Endothelial cell of umbilical vein (primary cell): ENCODE data around the gene DENND1A. TPM values are rescaled to one million over a fixed set of nuclear protein-coding genes. Genes with fewer than 3 reads are reported as not detected.

Source experiments
- BruUV-seq: library from RNA; stranded (reverse); fragments of 400-500 nt; replicated peaks from 2 replicates; lab custom pipeline; 2021; lab: Mats Ljungman, UMichigan
- CTCF ChIA-PET: fragments of 300-600, 350-600 bp; sonication (Branson Sonifier 250); formaldehyde crosslinking; loops from one replicate; lab custom pipeline; 2021; ENCODE audit warnings: antibody characterized with exemption, inconsistent platforms; lab: Charles Lee
- POLR2A ChIA-PET: fragments of 300-600, 350-600 bp; sonication (Branson Sonifier 250); formaldehyde crosslinking; loops from one replicate; lab custom pipeline; 2021; ENCODE audit warnings: antibody characterized with exemption, inconsistent platforms; lab: Charles Lee
- DNase-seq: peaks from one replicate; pipeline ENCODE4 v3.0.0-alpha.2; 2011; ENCODE audit warnings: low read depth, low spot score
- FAIRE-seq: peaks from 2 replicates; lab custom pipeline; 2011; peaks lifted over from hg19 to GRCh38; lab: Jason Lieb, UNC
- H2AFZ ChIP-seq: 2 replicates; pipeline ENCODE4 v1.6.0; 2012; ENCODE audit warnings: low read depth, low read length, control low read depth, inconsistent platforms
- H3K27ac ChIP-seq: 2 replicates; pipeline ENCODE4 v1.5.1; 2011; ENCODE audit warnings: low read depth, mild to moderate bottlenecking, control low read depth, low read length, moderate library complexity; ENCODE audit not compliant: insufficient read depth
- H3K27me3 ChIP-seq, 2 experiments: 2 replicates each; pipeline versions ENCODE4 v1.6.0 to v1.6.1; 2011; ENCODE audit warnings: low read length in 2 of 2, mixed read lengths in 1 of 2; ENCODE audit not compliant: control insufficient read depth in 2 of 2, insufficient read depth in 2 of 2
- H3K36me3 ChIP-seq, 2 experiments: 2 replicates in 1 of 2; 3 replicates in 1 of 2; pipeline ENCODE4 v1.5.1; 2011; ENCODE audit warnings: low read length in 2 of 2, mild to moderate bottlenecking in 1 of 2, moderate library complexity in 1 of 2; ENCODE audit not compliant: control insufficient read depth in 2 of 2, insufficient read depth in 2 of 2; ENCODE audit errors: extremely low read depth in 1 of 2
- H3K4me1 ChIP-seq: 3 replicates; pipeline ENCODE4 v1.5.1; 2011; ENCODE audit warnings: mild to moderate bottlenecking, low read length; ENCODE audit not compliant: control insufficient read depth, insufficient read depth; ENCODE audit errors: extremely low read depth
- H3K4me2 ChIP-seq: 2 replicates; pipeline ENCODE4 v1.6.1; 2011; ENCODE audit warnings: low read length, control low read depth, mixed read lengths; ENCODE audit not compliant: insufficient read depth
- H3K4me3 ChIP-seq, 3 experiments: fragments of 200-600 bp in 1 of 3; sonication (generic), shearing (Covaris generic) in 1 of 3; replicated peaks in 1 of 3; 2 replicates each; pipeline ENCODE4 v1.5.1; 2011 to 2016; ENCODE audit warnings: control low read depth in 3 of 3, low read length in 3 of 3, mild to moderate bottlenecking in 2 of 3, inconsistent platforms in 1 of 3, low read depth in 1 of 3, moderate library complexity in 1 of 3; ENCODE audit not compliant: insufficient read depth in 1 of 3
- H3K79me2 ChIP-seq: 2 replicates; pipeline ENCODE4 v1.6.0; 2012; ENCODE audit warnings: low read length, inconsistent platforms; ENCODE audit not compliant: control insufficient read depth, insufficient read depth
- H3K9ac ChIP-seq: replicated peaks from 2 replicates; pipeline ENCODE3; 2011; ENCODE audit warnings: low read length, control low read depth; ENCODE audit not compliant: insufficient read depth; ENCODE audit errors: extremely low read depth
- H3K9me1 ChIP-seq: replicated peaks from 3 replicates; pipeline ENCODE4 v1.6.0; 2011; ENCODE audit warnings: mild to moderate bottlenecking, low read length; ENCODE audit not compliant: control insufficient read depth, insufficient read depth; ENCODE audit errors: extremely low read depth
- H3K9me3 ChIP-seq: replicated peaks from 2 replicates; pipeline ENCODE4 v1.5.1; 2012; ENCODE audit warnings: low read length, inconsistent platforms; ENCODE audit not compliant: control insufficient read depth, insufficient read depth
- H4K20me1 ChIP-seq: replicated peaks from 2 replicates; pipeline ENCODE3; 2011; ENCODE audit warnings: mild to moderate bottlenecking, low read length; ENCODE audit not compliant: control insufficient read depth, insufficient read depth; ENCODE audit errors: extremely low read depth
- EZH2 ChIP-seq: IDR thresholded peaks from 2 replicates; pipeline ENCODE4 v1.6.1; 2012; ENCODE audit warnings: borderline replicate concordance, low read depth, mild to moderate bottlenecking, moderate library complexity, low read length, inconsistent platforms; ENCODE audit not compliant: severe bottlenecking
- FOS ChIP-seq: IDR thresholded peaks from 2 replicates; pipeline ENCODE4 v1.6.1; 2011; ENCODE audit warnings: mild to moderate bottlenecking, low read length, moderate library complexity, borderline replicate concordance; ENCODE audit not compliant: insufficient read depth
- GATA2 ChIP-seq: IDR thresholded peaks from 2 replicates; pipeline ENCODE4 v1.7.0; 2011; ENCODE audit warnings: low read depth, mild to moderate bottlenecking, moderate library complexity, mixed read lengths, low read length; ENCODE audit not compliant: insufficient read length, insufficient read depth
- JUN ChIP-seq: IDR thresholded peaks from 2 replicates; pipeline ENCODE4 v1.6.1; 2011; ENCODE audit warnings: borderline replicate concordance, low read depth; ENCODE audit not compliant: insufficient read length, insufficient read depth
- MAX ChIP-seq: IDR thresholded peaks from 2 replicates; pipeline ENCODE4 v1.6.1; 2011; ENCODE audit not compliant: insufficient read depth, insufficient read length
- MYC ChIP-seq: IDR thresholded peaks from one replicate; pipeline ENCODE4 v1.6.1; 2011; ENCODE audit warnings: mild to moderate bottlenecking, low read depth, low read length
- POLR2A ChIP-seq: IDR thresholded peaks from 2 replicates; pipeline ENCODE4 v1.6.1; 2012; ENCODE audit warnings: low read depth, mild to moderate bottlenecking, control low read depth, low read length
- POLR2AphosphoS5 ChIP-seq: IDR thresholded peaks from 2 replicates; pipeline ENCODE4 v1.6.1; 2012; ENCODE audit warnings: low read depth, mild to moderate bottlenecking, control low read depth, low read length, moderate library complexity; ENCODE audit not compliant: insufficient read depth
- dilution Hi-C: fragments of 300-500 bp; cut with MboI; formaldehyde crosslinking; loops from one replicate; pipeline ENCODE4 v1.15.0; 2019; ENCODE audit warnings: low sequenced_read_pairs; ENCODE audit not compliant: extremely low pct_ligation_motif_present
- intact Hi-C: fragments of 100-400 bp; cut with micrococcal nuclease; formaldehyde crosslinking; loops from one replicate; pipeline ENCODE4 v1.10.0; 2022
- polyA plus RNA-seq, 4 experiments: library from polyadenylated mRNA; depleted of rRNA in 3 of 4; stranded (reverse) in 3 of 4; unstranded in 1 of 4; fragments of >200 nt; gene quantifications; 2 replicates each; pipeline versions ENCODE4 v1.2.1 to v1.2.3, GENCODE V29; 2011 to 2012; ENCODE audit warnings: missing spikeins in 1 of 4
- total RNA-seq: library from RNA; stranded (reverse); gene quantifications from 2 replicates; pipeline ENCODE4 v1.2.3, GENCODE V29; 2021
- TF ChIP-seq, protein P1 (sequence below), 2 donors: IDR thresholded peaks; 1 replicate in 1 of 2; 2 replicates in 1 of 2; pipeline ENCODE4 v1.5.1; 2011; ENCODE audit warnings: low read length in 2 of 2, mild to moderate bottlenecking in 2 of 2, moderate library complexity in 2 of 2, control low read depth in 1 of 2, inconsistent platforms in 1 of 2, low read depth in 1 of 2; ENCODE audit not compliant: insufficient read depth in 1 of 2; ENCODE audit errors: extremely low read depth in 1 of 2

The DENND1A gene
- total and polyA plus RNA-seq, 2 donors (not counting 3 experiments of a cell fraction or from before 2014, with no cell fraction given), result 18.5 to 24.5 TPM

DNA sequence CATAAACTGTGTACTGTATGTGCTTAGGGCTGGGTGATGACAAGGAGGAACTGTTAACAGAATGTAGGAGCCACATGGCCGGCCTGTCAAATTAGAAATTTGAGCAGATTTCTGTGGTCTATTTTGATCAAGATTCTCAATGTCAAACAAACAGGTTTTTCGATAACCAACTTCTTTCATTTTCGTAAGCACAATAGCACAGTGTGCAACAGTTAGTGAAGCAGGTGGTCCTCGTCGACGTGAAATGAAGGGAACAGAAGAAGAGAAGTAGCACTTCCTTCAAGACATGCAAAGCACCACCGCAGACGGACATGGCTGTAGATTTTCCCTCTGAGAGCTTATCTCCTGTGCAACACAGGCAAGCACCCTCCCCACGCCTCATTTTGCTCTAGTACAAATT is 321.8 kb downstream of the DENND1A start:
- no peaks in the 10 kb centered on the region for H3K27me3 ChIP-seq
- no peaks in the 10 kb centered on the region for H3K79me2 ChIP-seq
- H4K20me1 ChIP-seq, result no peaks in the 10 kb centered on the region
- DNase-seq (no peak), FAIRE-seq (no peak)
- no peaks in the 10 kb centered on the region for H3K4me1 ChIP-seq
- H2AFZ ChIP-seq, result no peak overlapping the region
- H3K9me3 ChIP-seq, result no peaks in the 10 kb centered on the region
- no peak overlapping the region for H3K4me2 ChIP-seq
- intact Hi-C loops, result no loop called here
- H3K36me3 ChIP-seq, result peaks cover 0 to 2% of the 10 kb centered on the region in 2 experiments
- ChIA-PET POLR2A (no interaction called here), CTCF (interaction anchor here (0.7 kb wide), 1 partner anchor 957 kb away, joined by 3 read pairs; no protein-coding TSS in a partner anchor)
- no peak overlapping the region for H3K27ac ChIP-seq
- no peak overlapping the region for H3K4me3 ChIP-seq
- no peak for TF ChIP-seq MYC
- TF ChIP-seq, protein P1, sequence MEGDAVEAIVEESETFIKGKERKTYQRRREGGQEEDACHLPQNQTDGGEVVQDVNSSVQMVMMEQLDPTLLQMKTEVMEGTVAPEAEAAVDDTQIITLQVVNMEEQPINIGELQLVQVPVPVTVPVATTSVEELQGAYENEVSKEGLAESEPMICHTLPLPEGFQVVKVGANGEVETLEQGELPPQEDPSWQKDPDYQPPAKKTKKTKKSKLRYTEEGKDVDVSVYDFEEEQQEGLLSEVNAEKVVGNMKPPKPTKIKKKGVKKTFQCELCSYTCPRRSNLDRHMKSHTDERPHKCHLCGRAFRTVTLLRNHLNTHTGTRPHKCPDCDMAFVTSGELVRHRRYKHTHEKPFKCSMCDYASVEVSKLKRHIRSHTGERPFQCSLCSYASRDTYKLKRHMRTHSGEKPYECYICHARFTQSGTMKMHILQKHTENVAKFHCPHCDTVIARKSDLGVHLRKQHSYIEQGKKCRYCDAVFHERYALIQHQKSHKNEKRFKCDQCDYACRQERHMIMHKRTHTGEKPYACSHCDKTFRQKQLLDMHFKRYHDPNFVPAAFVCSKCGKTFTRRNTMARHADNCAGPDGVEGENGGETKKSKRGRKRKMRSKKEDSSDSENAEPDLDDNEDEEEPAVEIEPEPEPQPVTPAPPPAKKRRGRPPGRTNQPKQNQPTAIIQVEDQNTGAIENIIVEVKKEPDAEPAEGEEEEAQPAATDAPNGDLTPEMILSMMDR (IDR thresholded peaks at IDR 0.05; ENCODE audit: extremely low read depth in 1 of 2, insufficient read depth in 1 of 2, low read depth in 1 of 2, low read length in 2 of 2), result no peak
- TF ChIP-seq GATA2, result no peak
- TF ChIP-seq JUN, result no peak
- TF ChIP-seq MAX, result no peak
- no peak for TF ChIP-seq POLR2A
- TF ChIP-seq EZH2, result no peak
- TF ChIP-seq FOS, result no peak
- no peak for TF ChIP-seq POLR2AphosphoS5
- no peak overlapping the region for H3K9ac ChIP-seq
- BruUV-seq, result no TSS peak
- dilution Hi-C loops, result no loop called here
- H3K9me1 ChIP-seq, result no peaks in the 10 kb centered on the region
